ENCODE results near the gene TRAK2. TPM values are rescaled to one million over a fixed set of nuclear protein-coding genes. Genes with fewer than 3 reads are reported as not detected.

TRAK2 gene
- total and polyA plus RNA-seq, 2 donors (not counting 3 experiments of a cell fraction or from before 2014, with no cell fraction given), result 9.7 to 35.7 TPM

DNA sequence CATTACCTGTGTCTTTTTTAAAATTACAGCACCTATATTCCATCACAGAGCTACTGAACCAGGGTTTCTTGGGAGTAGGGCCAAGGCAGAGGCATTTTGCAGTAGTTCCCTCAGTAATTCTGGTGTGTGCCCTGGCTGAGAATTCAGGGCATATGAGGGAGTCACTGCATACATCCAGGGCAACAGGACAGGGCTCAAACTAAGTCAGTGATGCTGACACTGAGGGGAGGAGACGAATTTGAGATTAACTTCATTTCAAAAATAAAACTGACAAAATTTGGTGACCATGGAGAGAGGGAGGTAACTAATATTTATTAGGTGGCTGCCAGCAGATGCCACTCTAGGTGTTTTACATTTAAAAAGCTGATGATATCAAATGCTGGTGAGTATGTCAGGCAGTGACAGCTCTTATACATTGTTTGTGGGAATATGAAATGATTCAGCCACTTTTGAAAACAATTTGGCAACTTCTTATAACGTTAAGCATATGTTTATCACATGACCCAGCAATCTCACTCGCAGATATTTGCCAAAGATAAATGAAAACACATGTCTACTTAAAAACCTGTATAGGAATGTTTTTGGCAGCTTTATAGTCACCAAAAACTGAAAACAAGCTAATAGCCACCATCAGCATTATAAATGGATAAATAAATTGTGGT is 20.6 kb upstream of the TRAK2 start:
- no peak for TF ChIP-seq CTCF (IDR thresholded peaks at IDR 0.05; ENCODE audit: extremely low read depth in 1 of 2, insufficient read depth in 1 of 2, low read depth in 1 of 2, low read length in 2 of 2)
- TF ChIP-seq MYC (IDR thresholded peaks at IDR 0.05; ENCODE audit: low read depth, low read length), result no peak
- H3K36me3 ChIP-seq (ENCODE audit: control insufficient read depth in 2 of 2, extremely low read depth in 1 of 2, insufficient read depth in 2 of 2, low read length in 2 of 2), result no peaks in the 10 kb centered on the region
- BruUV-seq (replicated peaks), result no TSS peak
- dilution Hi-C loops (cut with MboI; ENCODE audit: extremely low pct_ligation_motif_present, low sequenced_read_pairs), result no loop called here
- H3K9ac ChIP-seq (replicated peaks; ENCODE audit: extremely low read depth, insufficient read depth, low read length), result no peak overlapping the region
- FAIRE-seq (no peak), DNase-seq (ENCODE audit: low read depth, low spot score) (no peak)
- no peak overlapping the region for H3K27ac ChIP-seq (ENCODE audit: insufficient read depth, low read depth, low read length)
- H3K4me3 ChIP-seq (replicated peaks in 1 of 3; ENCODE audit: insufficient read depth in 1 of 3, low read depth in 1 of 3, low read length in 3 of 3), result no peak overlapping the region
- peaks cover 1% of the 10 kb centered on the region for H3K4me1 ChIP-seq (ENCODE audit: control insufficient read depth, extremely low read depth, insufficient read depth, low read length)
- ChIA-PET POLR2A (no interaction called here), CTCF (no interaction called here)
- no peaks in the 10 kb centered on the region for H3K9me1 ChIP-seq (replicated peaks; ENCODE audit: control insufficient read depth, extremely low read depth, insufficient read depth, low read length)
- no peaks in the 10 kb centered on the region for H3K9me3 ChIP-seq (replicated peaks; ENCODE audit: control insufficient read depth, insufficient read depth, low read length)
- no peaks in the 10 kb centered on the region for H3K79me2 ChIP-seq (ENCODE audit: control insufficient read depth, insufficient read depth, low read length)
- no peaks in the 10 kb centered on the region for H4K20me1 ChIP-seq (replicated peaks; ENCODE audit: control insufficient read depth, extremely low read depth, insufficient read depth, low read length)
- H2AFZ ChIP-seq (ENCODE audit: low read depth, low read length), result no peak overlapping the region
- no peak overlapping the region for H3K4me2 ChIP-seq (ENCODE audit: insufficient read depth, low read length)
- intact Hi-C loops (cut with micrococcal nuclease), result no loop called here
- H3K27me3 ChIP-seq (ENCODE audit: control insufficient read depth in 2 of 2, insufficient read depth in 2 of 2, low read length in 2 of 2), result no peaks in the 10 kb centered on the region

DNA sequence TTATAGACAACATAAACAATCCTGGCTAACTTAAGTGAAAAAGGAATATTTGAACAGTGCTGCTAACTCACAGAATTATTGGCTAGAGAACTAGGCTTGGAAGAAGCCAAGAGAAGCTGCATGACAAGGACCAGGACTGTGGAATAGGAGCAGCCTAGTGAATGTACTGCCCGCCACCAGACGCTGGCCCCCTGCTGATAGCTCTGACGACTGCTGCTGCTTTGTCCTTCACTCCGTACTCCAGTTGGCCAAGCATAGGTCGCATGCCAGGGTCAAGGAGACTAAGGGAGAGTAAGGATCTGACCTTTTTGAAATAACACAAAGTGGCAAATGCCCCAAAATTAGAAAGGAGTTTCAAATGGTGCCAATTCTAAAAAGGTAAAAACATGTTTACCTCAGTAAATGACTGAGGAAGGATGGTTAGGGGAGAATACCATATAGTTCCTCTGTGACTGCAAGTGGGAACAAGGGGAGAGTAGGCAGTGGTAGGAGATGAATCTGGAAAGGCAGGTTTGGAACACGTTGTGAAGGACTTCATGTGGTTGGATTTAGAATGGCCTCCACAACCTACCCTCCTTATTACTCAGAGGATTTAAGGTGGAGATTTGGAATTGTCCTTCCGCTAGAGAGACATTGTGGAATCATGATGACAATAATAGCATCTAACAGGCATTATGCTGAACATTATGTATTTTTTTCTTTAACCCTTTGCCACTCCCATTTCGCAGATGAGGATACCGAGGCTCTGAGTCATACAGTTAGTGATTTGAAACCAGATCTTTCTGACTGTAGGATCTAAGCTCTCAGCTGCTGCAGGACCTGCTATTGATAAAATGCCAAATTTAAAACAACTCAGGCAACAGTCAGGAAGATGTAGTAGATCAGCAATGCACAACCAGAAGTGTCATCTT is 19.8 kb upstream of the TRAK2 start:
- BruUV-seq (replicated peaks), result no TSS peak
- Histone ChIP-seq H3K36me3 (ENCODE audit: control insufficient read depth in 2 of 2, extremely low read depth in 1 of 2, insufficient read depth in 2 of 2, low read length in 2 of 2) (no peaks in the 10 kb centered on the region), H3K9me3 (replicated peaks; ENCODE audit: control insufficient read depth, insufficient read depth, low read length) (no peaks in the 10 kb centered on the region), H3K79me2 (ENCODE audit: control insufficient read depth, insufficient read depth, low read length) (no peaks in the 10 kb centered on the region), H3K27me3 (ENCODE audit: control insufficient read depth in 2 of 2, insufficient read depth in 2 of 2, low read length in 2 of 2) (no peaks in the 10 kb centered on the region), H3K9ac (replicated peaks; ENCODE audit: extremely low read depth, insufficient read depth, low read length) (no peak overlapping the region), H3K27ac (ENCODE audit: insufficient read depth, low read depth, low read length) (no peak overlapping the region), H3K9me1 (replicated peaks; ENCODE audit: control insufficient read depth, extremely low read depth, insufficient read depth, low read length) (no peaks in the 10 kb centered on the region), H3K4me1 (ENCODE audit: control insufficient read depth, extremely low read depth, insufficient read depth, low read length) (peaks cover 8% of the 10 kb centered on the region), H3K4me3 (replicated peaks in 1 of 3; ENCODE audit: insufficient read depth in 1 of 3, low read depth in 1 of 3, low read length in 3 of 3) (no peak overlapping the region), H3K4me2 (ENCODE audit: insufficient read depth, low read length) (no peak overlapping the region), H2AFZ (ENCODE audit: low read depth, low read length) (no peak overlapping the region), H4K20me1 (replicated peaks; ENCODE audit: control insufficient read depth, extremely low read depth, insufficient read depth, low read length) (no peaks in the 10 kb centered on the region)
- intact Hi-C loops (cut with micrococcal nuclease) (no loop called here), dilution Hi-C loops (cut with MboI; ENCODE audit: extremely low pct_ligation_motif_present, low sequenced_read_pairs) (no loop called here)
- FAIRE-seq, result peak; percentile 59
- POLR2A ChIA-PET, result no interaction called here
- CTCF ChIA-PET, result interaction anchor here (0.7 kb wide), 1 partner anchor 20 kb away, joined by 3 read pairs; the partner anchor contains the start of gene TRAK2
- DNase-seq (ENCODE audit: low read depth, low spot score), result no peak
- TF ChIP-seq FOS (IDR thresholded peaks at IDR 0.05; ENCODE audit: borderline replicate concordance, insufficient read depth, low read length) (no peak), MAX (IDR thresholded peaks at IDR 0.05; ENCODE audit: insufficient read depth, insufficient read length) (no peak), EZH2 (IDR thresholded peaks at IDR 0.05; ENCODE audit: borderline replicate concordance, low read depth, low read length, severe bottlenecking) (no peak), CTCF (IDR thresholded peaks at IDR 0.05; ENCODE audit: extremely low read depth in 1 of 2, insufficient read depth in 1 of 2, low read depth in 1 of 2, low read length in 2 of 2) (no peak), POLR2AphosphoS5 (IDR thresholded peaks at IDR 0.05; ENCODE audit: insufficient read depth, low read depth, low read length) (no peak), POLR2A (IDR thresholded peaks at IDR 0.05; ENCODE audit: low read depth, low read length) (no peak), MYC (IDR thresholded peaks at IDR 0.05; ENCODE audit: low read depth, low read length) (no peak), JUN (IDR thresholded peaks at IDR 0.05; ENCODE audit: borderline replicate concordance, insufficient read depth, insufficient read length, low read depth) (no peak), GATA2 (IDR thresholded peaks at IDR 0.05; ENCODE audit: insufficient read depth, insufficient read length, low read depth, low read length) (no peak)

Measured in endothelial cell of umbilical vein (primary cell).